Measurements from ENCODE around the gene ANKRD13A. TPM values are rescaled to one million over a fixed set of nuclear protein-coding genes. Genes with fewer than 3 reads are reported as not detected.
"Not testable (repeated sequence)": the region's sequence is repeated elsewhere in the genome, so short reads cannot be mapped to it uniquely, and the experiment has no call there.

ANKRD13A gene
- total and polyA plus RNA-seq, 7 donors = 21.6 to 85.3 (median 72.4) TPM

DNA sequence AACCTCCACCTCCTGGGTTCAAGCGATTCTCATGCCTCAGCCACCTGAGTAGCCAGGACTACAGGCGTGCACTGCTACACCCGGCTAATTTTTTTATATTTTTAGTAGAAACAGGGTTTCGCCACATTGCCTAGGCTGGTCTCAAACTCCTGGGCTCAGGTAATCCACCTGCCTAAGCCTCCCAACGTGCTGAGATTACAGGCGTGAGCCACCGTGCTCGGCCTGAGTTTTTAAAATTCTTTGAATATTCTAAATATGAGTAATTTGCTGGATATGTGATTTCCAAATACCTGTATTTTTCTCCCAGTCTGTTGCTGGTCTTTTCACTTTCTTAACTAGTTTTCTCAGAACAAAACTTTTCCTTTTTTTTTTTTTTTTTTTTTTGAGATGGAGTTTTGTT is 30.4 kb upstream of the ANKRD13A start:
- Histone ChIP-seq H3K4me1 (no peaks in the 10 kb centered on the region), H3K27ac (no peak overlapping the region), H3K36me3 (peaks cover 16 to 92% (median 41%) of the 10 kb centered on the region in 4 donors), H3K4me3 (no peak overlapping the region), H3K9me3 (no peaks in the 10 kb centered on the region), H3K27me3 (no peaks in the 10 kb centered on the region)
- intact Hi-C loops (cut with DNase I) = no loop called here
- 92 to 97% methylated on average over 8 of the region's 8 CpGs for WGBS, 2 donors
- TF ChIP-seq POLR2A (IDR thresholded peaks at IDR 0.05) (no peak), POLR2AphosphoS5 (IDR thresholded peaks at IDR 0.05) (no peak), EP300 (IDR thresholded peaks at IDR 0.05) (no peak)
- TF ChIP-seq, protein P1, sequence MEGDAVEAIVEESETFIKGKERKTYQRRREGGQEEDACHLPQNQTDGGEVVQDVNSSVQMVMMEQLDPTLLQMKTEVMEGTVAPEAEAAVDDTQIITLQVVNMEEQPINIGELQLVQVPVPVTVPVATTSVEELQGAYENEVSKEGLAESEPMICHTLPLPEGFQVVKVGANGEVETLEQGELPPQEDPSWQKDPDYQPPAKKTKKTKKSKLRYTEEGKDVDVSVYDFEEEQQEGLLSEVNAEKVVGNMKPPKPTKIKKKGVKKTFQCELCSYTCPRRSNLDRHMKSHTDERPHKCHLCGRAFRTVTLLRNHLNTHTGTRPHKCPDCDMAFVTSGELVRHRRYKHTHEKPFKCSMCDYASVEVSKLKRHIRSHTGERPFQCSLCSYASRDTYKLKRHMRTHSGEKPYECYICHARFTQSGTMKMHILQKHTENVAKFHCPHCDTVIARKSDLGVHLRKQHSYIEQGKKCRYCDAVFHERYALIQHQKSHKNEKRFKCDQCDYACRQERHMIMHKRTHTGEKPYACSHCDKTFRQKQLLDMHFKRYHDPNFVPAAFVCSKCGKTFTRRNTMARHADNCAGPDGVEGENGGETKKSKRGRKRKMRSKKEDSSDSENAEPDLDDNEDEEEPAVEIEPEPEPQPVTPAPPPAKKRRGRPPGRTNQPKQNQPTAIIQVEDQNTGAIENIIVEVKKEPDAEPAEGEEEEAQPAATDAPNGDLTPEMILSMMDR (IDR thresholded peaks at IDR 0.05) = no peak
- DNase-seq = no peak

- Histone ChIP-seq H3K36me3 (peaks cover 16 to 98% (median 42%) of the 10 kb centered on the region in 4 donors), H3K27me3 (no peaks in the 10 kb centered on the region), H3K27ac (no peak overlapping the region), H3K9me3 (no peaks in the 10 kb centered on the region), H3K4me3 (no peak overlapping the region), H3K4me1 (no peaks in the 10 kb centered on the region)
- intact Hi-C loops (cut with DNase I) = no loop called here
- DNase-seq = no peak
- TF ChIP-seq POLR2AphosphoS5 (IDR thresholded peaks at IDR 0.05) (no peak), EP300 (IDR thresholded peaks at IDR 0.05) (no peak)
- 91 to 93% methylated on average over 4 of the region's 4 CpGs for WGBS, 2 donors
Observed at GRCh38 chr12:109972821-109973220, 26.4 kb upstream of the ANKRD13A start.

DNA sequence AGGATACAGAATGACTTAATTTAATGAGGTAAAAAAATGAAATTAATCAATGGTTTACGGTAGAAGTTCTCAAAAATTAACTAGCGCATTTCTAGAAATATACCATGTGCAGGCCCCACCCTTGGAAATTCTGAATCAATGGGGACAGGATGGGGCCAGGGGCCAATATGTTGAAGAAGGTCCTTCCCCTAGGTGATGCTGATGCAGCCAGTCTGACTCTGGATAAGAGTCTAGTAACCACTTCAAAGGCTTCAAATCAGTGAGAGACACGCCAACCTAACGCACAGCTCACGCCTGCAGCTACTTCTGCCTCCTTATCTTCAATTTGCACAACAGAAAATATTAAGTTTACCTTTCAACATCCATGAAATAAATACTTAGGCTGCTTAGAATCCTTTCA is 17.9 kb upstream of the ANKRD13A start:
- H3K4me1 ChIP-seq = no peaks in the 10 kb centered on the region
- intact Hi-C loops (cut with DNase I) = no loop called here
- DNase-seq = no peak
- TF ChIP-seq POLR2A (IDR thresholded peaks at IDR 0.05) (no peak), POLR2AphosphoS5 (IDR thresholded peaks at IDR 0.05) (no peak)
- no peak overlapping the region for H3K4me3 ChIP-seq
- peaks cover 23 to 96% (median 70%) of the 10 kb centered on the region in 4 donors for H3K36me3 ChIP-seq
- no peaks in the 10 kb centered on the region for H3K9me3 ChIP-seq
- H3K27me3 ChIP-seq = no peaks in the 10 kb centered on the region
- H3K27ac ChIP-seq = no peak overlapping the region
- WGBS, 2 donors = 81 to 95% methylated on average over 5 of the region's 5 CpGs

DNA sequence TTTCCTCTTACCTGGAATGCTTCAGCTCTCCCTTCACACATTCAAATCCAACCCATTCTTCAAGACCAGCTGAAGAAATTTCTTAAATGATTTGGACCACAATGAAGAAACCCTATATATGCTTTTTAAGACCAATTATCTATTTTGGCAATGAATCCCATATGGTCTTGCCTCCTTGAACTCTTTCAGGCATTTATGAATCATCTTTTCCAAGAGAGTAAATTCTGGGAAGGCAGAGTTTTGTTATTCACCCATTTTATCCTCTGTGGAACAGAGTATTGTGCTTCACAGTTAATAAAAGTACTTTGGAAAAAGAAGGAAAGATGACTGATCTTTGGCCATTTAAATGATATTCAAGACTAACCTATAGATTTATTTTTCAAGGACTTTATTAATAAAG is 17.0 kb upstream of the ANKRD13A start:
- no peak overlapping the region for H3K4me3 ChIP-seq
- no peaks in the 10 kb centered on the region for H3K9me3 ChIP-seq
- peaks cover 23 to 96% (median 69%) of the 10 kb centered on the region in 4 donors for H3K36me3 ChIP-seq
- intact Hi-C loops (cut with DNase I) = no loop called here
- no peak overlapping the region for H3K27ac ChIP-seq
- no peaks in the 10 kb centered on the region for H3K27me3 ChIP-seq
- no peak for TF ChIP-seq POLR2AphosphoS5 (IDR thresholded peaks at IDR 0.05)
- no peak for TF ChIP-seq POLR2A (IDR thresholded peaks at IDR 0.05)
- no peak for TF ChIP-seq EP300 (IDR thresholded peaks at IDR 0.05)
- TF ChIP-seq, protein P1 (IDR thresholded peaks at IDR 0.05) = no peak
- no peak for DNase-seq
- H3K4me1 ChIP-seq = no peaks in the 10 kb centered on the region

- DNase-seq = no peak
- H3K27me3 ChIP-seq = no peaks in the 10 kb centered on the region
- H3K36me3 ChIP-seq = peaks cover 30 to 97% (median 69%) of the 10 kb centered on the region in 4 donors
- WGBS, 2 donors = 87 to 95% methylated on average over 8 of the region's 8 CpGs
- H3K27ac ChIP-seq = no peak overlapping the region
- no peaks in the 10 kb centered on the region for H3K9me3 ChIP-seq
- intact Hi-C loops (cut with DNase I) = no loop called here
- TF ChIP-seq, protein P1 (IDR thresholded peaks at IDR 0.05) = no peak
- TF ChIP-seq POLR2A (IDR thresholded peaks at IDR 0.05) (no peak), EP300 (IDR thresholded peaks at IDR 0.05) (no peak), POLR2AphosphoS5 (IDR thresholded peaks at IDR 0.05) (no peak)
- no peak overlapping the region for H3K4me3 ChIP-seq
- no peaks in the 10 kb centered on the region for H3K4me1 ChIP-seq
Observed at GRCh38 chr12:109983432-109984142, 15.6 kb upstream of the ANKRD13A start.

- intact Hi-C loops (cut with DNase I); H3K27ac ChIP-seq; H3K4me3 ChIP-seq; H3K9me3 ChIP-seq; DNase-seq; H3K27me3 ChIP-seq: not testable (repeated sequence)
- Histone ChIP-seq H3K36me3 (peaks cover 17 to 96% (median 54%) of the 10 kb centered on the region in 4 donors), H3K4me1 (peaks cover 0 to 18% (median 12%) of the 10 kb centered on the region in 4 donors)
- 96 to 97% methylated on average over 16 of the region's 16 CpGs for WGBS, 2 donors
Observed at GRCh38 chr12:109986236-109986635, 13.0 kb upstream of the ANKRD13A start.

Data from sigmoid colon (tissue), 7 donors.